Esophagus squamous epithelium (tissue), 5 donors: ENCODE results near the gene IYD. TPM values are rescaled to one million over a fixed set of nuclear protein-coding genes. Genes with fewer than 3 reads are reported as not detected.

Experiments used
- DNase-seq: peaks from one replicate; lab custom pipeline; 2025; lab: John Stamatoyannopoulos, UW
- H3K27ac ChIP-seq, 4 donors: fragments of 200-600 bp; sonication (generic); one replicate each; pipeline ENCODE4 v1.5.1; 2016 to 2019; ENCODE audit warnings: mild to moderate bottlenecking in 1 of 4
- H3K27me3 ChIP-seq, 4 donors: fragments of 200-600 bp; sonication (generic); 1 replicate in 3 of 4; 2 replicates in 1 of 4; pipeline versions ENCODE4 v1.5.1 to v1.6.0; 2017 to 2021; ENCODE audit warnings: antibody characterized with exemption in 1 of 4
- H3K36me3 ChIP-seq, 3 donors: fragments of 200-600 bp; sonication (generic); one replicate each; pipeline ENCODE4 v1.5.1; 2016 to 2019
- H3K4me1 ChIP-seq, 3 donors: fragments of 200-600 bp; sonication (generic); one replicate each; pipeline ENCODE4 v1.5.1; 2017 to 2019
- H3K4me3 ChIP-seq, 4 donors: fragments of 200-600 bp; sonication (generic); 1 replicate in 3 of 4; 2 replicates in 1 of 4; pipeline ENCODE4 v1.5.1; 2016 to 2019; ENCODE audit warnings: mild to moderate bottlenecking in 2 of 4, moderate library complexity in 1 of 4
- H3K9me3 ChIP-seq, 3 donors: fragments of 200-600 bp; sonication (generic); one replicate each; pipeline ENCODE4 v1.5.1; 2016 to 2019
- POLR2A ChIP-seq, 4 donors: fragments of 450-650 bp; IDR thresholded peaks; one replicate each; pipeline ENCODE4 v1.6.1; 2017; ENCODE audit warnings: antibody characterized with exemption in 4 of 4, mild to moderate bottlenecking in 4 of 4, moderate library complexity in 3 of 4
- WGBS, 2 donors: methylation state at CpG; one replicate each; pipeline ENCODE4 v1.1.5; 2018; 5-methylcytosine and 5-hydroxymethylcytosine counted together
- intact Hi-C: fragments of 100-400 bp; cut with DNase I; formaldehyde crosslinking; loops from one replicate; pipeline ENCODE4 v1.15.0; 2022
- total RNA-seq, 4 donors: library from RNA; depleted of rRNA; stranded (reverse); fragments of >200 nt; gene quantifications; one replicate each; pipeline ENCODE4 v1.1.0, GENCODE V29; 2016
- TF ChIP-seq, protein P1 (sequence below), 6 experiments: fragments of 450-650 bp in 4 of 6; fragments of 200-600 bp in 2 of 6; sonication (generic) in 2 of 6; IDR thresholded peaks; one replicate each; pipeline ENCODE4 v1.5.1; 2016 to 2019; ENCODE audit warnings: antibody characterized with exemption in 6 of 6, mild to moderate bottlenecking in 4 of 6, moderate library complexity in 4 of 6
- donor health status: DM: yes; HTN: yes; CAD: no.

The IYD gene
- total RNA-seq, 4 donors from 2014 or later, result not detected

DNA sequence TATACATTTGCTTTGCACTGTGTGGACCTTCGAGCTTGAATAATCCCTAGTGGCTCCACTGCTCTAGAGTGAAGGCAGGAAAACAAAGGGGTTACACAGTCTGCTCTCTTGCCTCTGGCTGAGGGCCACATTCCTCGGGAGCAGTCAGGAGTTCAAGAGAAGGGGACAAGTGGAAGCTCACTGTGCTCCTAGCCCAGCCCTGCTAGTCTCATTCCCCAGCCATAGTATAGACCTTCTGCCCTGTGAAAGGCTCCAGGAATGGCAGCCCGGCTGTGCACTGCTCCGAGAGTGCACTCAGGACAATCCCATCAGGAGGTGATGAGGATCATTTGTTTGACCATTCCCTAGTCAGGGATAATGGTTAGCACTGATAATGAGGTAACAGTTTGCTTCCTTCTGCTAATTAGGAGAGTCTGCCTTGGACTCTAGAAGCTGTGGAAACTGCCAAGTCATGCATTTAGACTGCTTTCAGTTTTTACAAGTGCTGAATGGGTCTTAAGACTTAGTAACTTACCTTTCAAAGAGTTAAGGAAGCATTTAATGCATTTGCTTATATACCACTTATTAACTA is 8.5 kb downstream of the IYD start:
- H3K27ac ChIP-seq, result no peak overlapping the region
- WGBS, 2 donors, result 33% methylated on average over 3 of the region's 4 CpGs; no CpG with 5 or more reads in 1 of the 2 donors
- no peak overlapping the region for H3K4me3 ChIP-seq
- H3K36me3 ChIP-seq, result no peaks in the 10 kb centered on the region
- H3K27me3 ChIP-seq, result no peaks in the 10 kb centered on the region
- peaks cover 0 to 17% (median 0%) of the 10 kb centered on the region in 3 donors for H3K4me1 ChIP-seq
- intact Hi-C loops, result no loop called here
- no peak for DNase-seq
- H3K9me3 ChIP-seq, result no peaks in the 10 kb centered on the region
- TF ChIP-seq, protein P1, sequence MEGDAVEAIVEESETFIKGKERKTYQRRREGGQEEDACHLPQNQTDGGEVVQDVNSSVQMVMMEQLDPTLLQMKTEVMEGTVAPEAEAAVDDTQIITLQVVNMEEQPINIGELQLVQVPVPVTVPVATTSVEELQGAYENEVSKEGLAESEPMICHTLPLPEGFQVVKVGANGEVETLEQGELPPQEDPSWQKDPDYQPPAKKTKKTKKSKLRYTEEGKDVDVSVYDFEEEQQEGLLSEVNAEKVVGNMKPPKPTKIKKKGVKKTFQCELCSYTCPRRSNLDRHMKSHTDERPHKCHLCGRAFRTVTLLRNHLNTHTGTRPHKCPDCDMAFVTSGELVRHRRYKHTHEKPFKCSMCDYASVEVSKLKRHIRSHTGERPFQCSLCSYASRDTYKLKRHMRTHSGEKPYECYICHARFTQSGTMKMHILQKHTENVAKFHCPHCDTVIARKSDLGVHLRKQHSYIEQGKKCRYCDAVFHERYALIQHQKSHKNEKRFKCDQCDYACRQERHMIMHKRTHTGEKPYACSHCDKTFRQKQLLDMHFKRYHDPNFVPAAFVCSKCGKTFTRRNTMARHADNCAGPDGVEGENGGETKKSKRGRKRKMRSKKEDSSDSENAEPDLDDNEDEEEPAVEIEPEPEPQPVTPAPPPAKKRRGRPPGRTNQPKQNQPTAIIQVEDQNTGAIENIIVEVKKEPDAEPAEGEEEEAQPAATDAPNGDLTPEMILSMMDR (IDR thresholded peaks at IDR 0.05), result no peak
- TF ChIP-seq POLR2A (IDR thresholded peaks at IDR 0.05), result no peak

DNA sequence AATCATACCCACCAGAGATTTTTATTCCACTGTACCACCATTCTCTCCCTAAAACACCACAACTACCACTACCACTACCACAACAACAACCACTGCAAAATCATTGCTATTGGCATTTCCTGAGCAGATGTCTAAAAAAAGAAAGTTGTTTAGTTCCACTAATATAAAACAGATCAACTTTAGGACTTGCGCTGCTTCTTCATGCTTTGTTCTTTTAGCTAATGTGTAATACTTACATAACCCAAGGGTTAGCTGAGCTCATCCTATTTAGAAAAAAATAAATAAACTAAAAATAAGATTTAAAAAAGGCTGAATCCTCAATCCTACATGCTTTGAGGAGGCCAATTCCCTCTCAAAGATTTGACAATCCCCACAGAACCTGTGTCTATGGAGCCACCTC is 11.4 kb downstream of the IYD start:
- Histone ChIP-seq H3K9me3 (no peaks in the 10 kb centered on the region), H3K4me3 (no peak overlapping the region), H3K4me1 (peaks cover 0 to 5% (median 0%) of the 10 kb centered on the region in 3 donors), H3K27ac (no peak overlapping the region), H3K27me3 (no peaks in the 10 kb centered on the region), H3K36me3 (no peaks in the 10 kb centered on the region)
- no peak for TF ChIP-seq POLR2A (IDR thresholded peaks at IDR 0.05)
- TF ChIP-seq, protein P1 (IDR thresholded peaks at IDR 0.05), result no peak
- DNase-seq, result no peak
- intact Hi-C loops, result no loop called here
- 82 to 89% methylated on average over 1 of the region's 1 CpG for WGBS, 2 donors

DNA sequence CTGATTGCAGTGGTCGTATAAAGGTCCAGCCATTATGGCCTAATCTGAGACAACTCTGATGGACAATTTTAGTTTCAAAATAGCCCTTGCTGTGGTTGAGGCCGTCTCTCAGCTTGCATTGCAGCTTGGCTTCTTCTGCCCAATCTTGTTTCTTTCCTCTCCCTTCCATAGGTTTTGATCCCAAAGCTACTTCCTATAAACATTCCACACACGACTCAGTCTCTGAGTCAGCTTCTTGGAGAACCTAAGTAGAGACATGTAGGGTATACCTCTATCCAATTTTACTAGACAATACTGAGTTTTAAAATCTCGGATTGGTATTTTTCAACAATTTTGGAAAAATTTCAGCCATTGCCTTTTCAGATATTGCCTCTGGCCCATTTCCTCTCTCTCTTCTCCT is 13.4 kb downstream of the IYD start:
- intact Hi-C loops, result no loop called here
- TF ChIP-seq, protein P1 (IDR thresholded peaks at IDR 0.05), result no peak
- TF ChIP-seq POLR2A (IDR thresholded peaks at IDR 0.05), result no peak

DNA sequence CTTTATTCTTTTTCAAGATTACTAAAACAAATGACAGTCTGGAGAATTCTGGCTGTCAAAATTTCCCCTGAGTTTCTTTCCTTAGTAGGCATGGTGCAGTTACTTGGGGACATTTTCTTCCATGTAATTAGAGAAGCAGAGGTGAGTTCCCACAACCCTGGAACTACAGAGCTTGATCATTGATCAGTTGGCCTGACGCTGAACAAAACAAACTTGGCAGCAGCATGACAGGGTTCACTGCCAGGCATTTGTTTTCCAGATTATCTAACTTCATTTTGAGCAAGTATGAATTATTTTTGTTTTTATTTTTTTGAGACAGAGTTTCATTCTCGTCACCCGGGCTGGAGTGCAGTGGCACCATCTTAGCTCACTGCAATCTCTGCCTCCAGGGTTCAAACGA is 22.6 kb downstream of the IYD start:
- TF ChIP-seq, protein P1 (IDR thresholded peaks at IDR 0.05), result no peak
- no peak for TF ChIP-seq POLR2A (IDR thresholded peaks at IDR 0.05)
- no peaks in the 10 kb centered on the region for H3K4me1 ChIP-seq
- H3K9me3 ChIP-seq, result no peaks in the 10 kb centered on the region
- no peak for DNase-seq
- no peak overlapping the region for H3K4me3 ChIP-seq
- intact Hi-C loops, result loop anchor here (5.0 kb wide), 1 partner anchor 309 kb away; no protein-coding TSS in a partner anchor
- WGBS, 2 donors, result 76 to 85% methylated on average over 4 of the region's 4 CpGs
- H3K27me3 ChIP-seq, result peaks cover 0 to 15% (median 0%) of the 10 kb centered on the region in 4 donors
- no peak overlapping the region for H3K27ac ChIP-seq
- H3K36me3 ChIP-seq, result no peaks in the 10 kb centered on the region

More for the DNA sequence above, 13.4 kb downstream of the IYD start:
- Histone ChIP-seq H3K4me1 (peaks cover 0 to 1% (median 0%) of the 10 kb centered on the region in 3 donors), H3K9me3 (no peaks in the 10 kb centered on the region), H3K27me3 (no peaks in the 10 kb centered on the region), H3K27ac (no peak overlapping the region), H3K4me3 (no peak overlapping the region), H3K36me3 (no peaks in the 10 kb centered on the region)
- 71 to 79% methylated on average over 4 of the region's 4 CpGs for WGBS, 2 donors
- no peak for DNase-seq

DNA sequence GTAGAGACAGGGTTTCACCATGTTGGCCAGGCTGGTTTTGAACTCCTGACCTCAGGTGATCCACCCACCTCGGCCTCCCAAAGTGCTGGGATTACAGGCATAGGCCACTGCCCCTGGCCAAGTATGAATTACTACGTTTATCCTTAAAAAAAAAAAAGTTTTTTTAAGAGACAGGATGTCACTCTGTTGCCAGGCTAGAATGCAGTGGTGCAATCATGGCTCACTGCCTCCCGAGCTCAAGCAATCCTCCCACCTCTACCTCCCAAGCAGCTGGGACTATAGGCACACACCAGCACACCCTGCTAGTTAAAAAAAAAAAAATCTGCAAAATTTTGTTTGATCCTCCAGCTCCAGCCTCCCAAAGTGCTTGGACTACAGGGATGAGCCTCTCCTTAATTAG is 23.1 kb downstream of the IYD start:
- WGBS, 2 donors, result 19 to 34% methylated on average over 3 of the region's 3 CpGs
- intact Hi-C loops, result loop anchor here (5.0 kb wide), 1 partner anchor 310 kb away; no protein-coding TSS in a partner anchor
- TF ChIP-seq, protein P1 (IDR thresholded peaks at IDR 0.05), result no peak
- TF ChIP-seq POLR2A (IDR thresholded peaks at IDR 0.05), result no peak
- Histone ChIP-seq H3K36me3 (no peaks in the 10 kb centered on the region), H3K27ac (no peak overlapping the region), H3K4me3 (no peak overlapping the region), H3K27me3 (peaks cover 0 to 15% (median 0%) of the 10 kb centered on the region in 4 donors), H3K9me3 (no peaks in the 10 kb centered on the region), H3K4me1 (no peaks in the 10 kb centered on the region)
- DNase-seq, result no peak
